MG63 (cell line): ENCODE measurements around the gene TRIM17. TPM values are rescaled to one million over a fixed set of nuclear protein-coding genes. Genes with fewer than 3 reads are reported as not detected.
"Not testable (repeated sequence)": the region's sequence is repeated elsewhere in the genome, so short reads cannot be mapped to it uniquely, and the experiment has no call there.

Source experiments
- DNase-seq: peaks from one replicate; pipeline ENCODE4 v3.0.0-alpha.2; 2020
- H3K27me3 ChIP-seq: fragments of 250-450 bp; sonication (Bioruptor Pico); 2 replicates; pipeline ENCODE4 v1.5.1; 2020; ENCODE audit warnings: mild to moderate bottlenecking, moderate library complexity
- H3K36me3 ChIP-seq: fragments of 250-450 bp; sonication (Bioruptor Pico); 2 replicates; pipeline ENCODE4 v1.5.1; 2020; ENCODE audit warnings: mild to moderate bottlenecking, moderate library complexity
- H3K4me3 ChIP-seq: fragments of 250-450 bp; sonication (Bioruptor Pico); 2 replicates; pipeline ENCODE4 v1.5.1; 2020; ENCODE audit warnings: mild to moderate bottlenecking, moderate library complexity
- H3K9me3 ChIP-seq: fragments of 250-450 bp; sonication (Bioruptor Pico); 2 replicates; pipeline ENCODE4 v1.5.1; 2020; ENCODE audit warnings: mild to moderate bottlenecking, moderate library complexity
- total RNA-seq: library from RNA; depleted of rRNA; stranded (reverse); fragments of >200 nt; shearing (Covaris generic); gene quantifications from 2 replicates; pipeline ENCODE4 v1.2.3, GENCODE V29; 2014; ENCODE audit warnings: low replicate concordance

TRIM17 gene
- total RNA-seq, 1 experiment from 2014 or later = not detected

DNA sequence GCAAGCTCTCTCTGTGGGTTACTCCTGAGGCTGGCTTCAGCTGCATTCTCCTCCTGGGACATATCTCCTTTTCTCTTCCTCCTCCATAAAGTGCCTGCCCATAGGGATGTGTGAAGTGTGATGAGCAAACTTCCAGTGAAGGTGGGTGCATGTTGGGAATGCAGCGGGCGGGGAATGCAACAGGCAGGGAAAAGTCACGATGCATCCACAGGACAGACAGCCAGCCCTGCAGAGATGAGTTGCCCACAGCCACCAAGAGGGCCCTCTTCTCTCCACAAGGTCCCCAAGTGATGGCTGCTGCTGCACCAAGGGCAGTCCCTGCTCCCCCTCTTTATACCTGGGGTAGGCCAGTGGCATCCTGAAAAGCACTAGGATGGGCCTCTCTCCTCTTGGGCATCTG lies 37.0 kb upstream of the TRIM17 start:
- no peaks in the 10 kb centered on the region for H3K27me3 ChIP-seq
- DNase-seq = no peak
- H3K36me3 ChIP-seq = peaks cover 9% of the 10 kb centered on the region; the same call in 1 of the 2 replicates
- H3K9me3 ChIP-seq = no peaks in the 10 kb centered on the region
- no peak overlapping the region for H3K4me3 ChIP-seq

- Histone ChIP-seq H3K9me3 (no peaks in the 10 kb centered on the region), H3K4me3 (no peak overlapping the region), H3K27me3 (no peaks in the 10 kb centered on the region), H3K36me3 (peaks cover 9% of the 10 kb centered on the region; the same call in 1 of the 2 replicates)
- no peak for DNase-seq
Observed at GRCh38 chr1:228453022-228453560, 36.4 kb upstream of the TRIM17 start.

GRCh38 chr1:228452194-228453021 lies 35.7 kb upstream of the TRIM17 start:
- peaks cover 9% of the 10 kb centered on the region; the same call in 1 of the 2 replicates for H3K36me3 ChIP-seq
- H3K4me3 ChIP-seq = no peak overlapping the region
- H3K9me3 ChIP-seq = no peaks in the 10 kb centered on the region
- peak; percentile 93 for DNase-seq
- no peaks in the 10 kb centered on the region for H3K27me3 ChIP-seq

DNA sequence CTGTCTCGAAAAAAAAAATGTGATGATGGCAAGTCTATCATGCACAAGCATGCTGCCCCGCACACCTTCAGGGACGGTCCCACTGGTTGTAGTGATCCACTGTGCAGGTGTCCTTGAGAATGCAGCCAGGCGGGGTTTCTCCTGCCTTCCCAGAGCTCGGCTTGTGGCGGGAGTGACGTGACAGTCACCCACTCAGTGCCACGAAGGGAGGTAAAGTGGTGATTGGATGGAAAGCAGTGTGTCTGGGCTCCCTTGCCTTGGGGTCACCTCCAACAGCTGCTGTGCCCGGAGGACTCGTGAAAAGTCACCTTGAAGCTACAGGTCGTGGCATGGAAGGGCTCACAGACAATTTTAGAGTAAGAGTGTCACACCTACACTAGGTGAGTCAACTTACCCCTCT lies 33.5 kb upstream of the TRIM17 start:
- peaks cover 9% of the 10 kb centered on the region; the same call in 1 of the 2 replicates for H3K36me3 ChIP-seq
- no peak overlapping the region for H3K4me3 ChIP-seq
- peaks cover 2% of the 10 kb centered on the region; the same call in 1 of the 2 replicates for H3K27me3 ChIP-seq
- no peaks in the 10 kb centered on the region for H3K9me3 ChIP-seq
- no peak for DNase-seq

- Histone ChIP-seq H3K4me3 (no peak overlapping the region), H3K9me3 (no peaks in the 10 kb centered on the region; the same call in 1 of the 2 replicates), H3K36me3 (no peaks in the 10 kb centered on the region), H3K27me3 (peaks cover 2% of the 10 kb centered on the region; the same call in 1 of the 2 replicates)
- DNase-seq = no peak
Observed at GRCh38 chr1:228448372-228448771, 31.7 kb upstream of the TRIM17 start.

GRCh38 chr1:228446852-228447251 lies 30.2 kb upstream of the TRIM17 start:
- Histone ChIP-seq H3K4me3 (no peak overlapping the region), H3K36me3 (no peaks in the 10 kb centered on the region), H3K9me3 (no peaks in the 10 kb centered on the region; the same call in 1 of the 2 replicates), H3K27me3 (peaks cover 2% of the 10 kb centered on the region; the same call in 1 of the 2 replicates)
- no peak for DNase-seq

DNA sequence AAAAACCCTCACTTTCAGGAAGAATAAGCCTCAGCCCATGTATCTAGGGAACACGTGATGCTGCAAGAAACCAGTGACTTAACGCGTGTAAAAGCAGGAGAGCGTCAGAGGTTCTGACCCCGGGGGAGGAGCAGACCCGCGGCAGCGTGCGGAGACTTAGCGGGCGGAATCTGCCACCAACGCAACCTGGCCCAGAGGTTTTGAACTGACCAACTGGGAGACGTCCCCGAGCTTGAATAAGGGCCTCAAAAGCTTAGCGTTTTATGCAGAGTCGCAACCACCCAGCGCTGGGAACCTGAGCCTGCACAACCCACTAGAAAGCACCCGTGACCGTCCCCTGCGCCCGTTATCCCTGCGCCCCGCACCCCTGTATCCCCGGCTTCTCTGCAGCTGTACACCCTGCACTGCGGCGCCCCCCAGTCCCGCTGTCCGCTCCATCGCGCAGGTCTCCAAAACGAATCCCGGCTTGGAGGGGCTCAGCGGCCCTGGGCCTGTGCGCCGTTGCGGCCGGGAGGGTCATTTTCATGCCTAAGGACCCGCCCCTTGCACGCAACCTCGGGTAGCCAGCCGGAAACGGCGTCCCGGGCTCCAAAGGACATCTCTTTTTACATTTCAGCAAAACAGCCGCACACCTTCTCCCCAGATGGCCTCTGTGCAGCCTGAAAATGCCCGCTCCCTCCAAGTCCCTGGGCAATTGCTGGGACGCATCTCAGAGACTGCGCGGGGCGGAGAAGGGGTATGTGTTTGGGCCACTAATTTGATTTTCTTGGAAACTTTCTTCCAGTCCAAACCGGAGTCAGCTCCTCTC lies 29.4 kb upstream of the TRIM17 start:
- no peak overlapping the region for H3K4me3 ChIP-seq
- DNase-seq = no peak
- H3K9me3 ChIP-seq = no peaks in the 10 kb centered on the region; the same call in 1 of the 2 replicates
- H3K36me3 ChIP-seq = no peaks in the 10 kb centered on the region
- H3K27me3 ChIP-seq = peaks cover 2% of the 10 kb centered on the region; the same call in 1 of the 2 replicates

- Histone ChIP-seq H3K27me3 (peaks cover 2% of the 10 kb centered on the region; the same call in 1 of the 2 replicates), H3K36me3 (no peaks in the 10 kb centered on the region), H3K9me3 (no peaks in the 10 kb centered on the region; the same call in 1 of the 2 replicates), H3K4me3 (no peak overlapping the region)
- no peak for DNase-seq
Observed at GRCh38 chr1:228445490-228445842, 28.8 kb upstream of the TRIM17 start.

DNA sequence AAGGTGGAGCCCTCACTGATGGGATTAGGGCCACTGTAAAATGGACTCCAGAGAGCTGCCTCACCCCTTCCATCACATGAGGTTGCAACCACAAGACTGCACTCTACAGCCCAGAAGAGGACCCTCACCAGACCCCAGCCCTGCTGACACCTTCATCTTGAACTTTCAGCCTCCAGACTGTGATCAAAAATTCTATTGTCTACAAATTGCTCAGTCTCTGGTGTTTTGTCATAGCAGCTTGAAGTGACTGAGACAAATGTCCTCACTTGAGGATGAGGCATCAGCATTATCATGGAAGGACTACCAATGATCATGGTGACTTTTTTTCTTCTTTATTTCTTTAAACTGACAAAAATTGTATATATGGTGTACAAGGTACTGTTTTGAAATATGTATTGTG lies 26.7 kb upstream of the TRIM17 start:
- Histone ChIP-seq H3K36me3 (no peaks in the 10 kb centered on the region), H3K4me3 (no peak overlapping the region), H3K27me3 (peaks cover 2% of the 10 kb centered on the region; the same call in 1 of the 2 replicates), H3K9me3 (no peaks in the 10 kb centered on the region; the same call in 1 of the 2 replicates)
- no peak for DNase-seq

- H3K4me3 ChIP-seq = no peak overlapping the region
- no peaks in the 10 kb centered on the region; the same call in 1 of the 2 replicates for H3K9me3 ChIP-seq
- no peaks in the 10 kb centered on the region for H3K36me3 ChIP-seq
- H3K27me3 ChIP-seq = peaks cover 1% of the 10 kb centered on the region; the same call in 1 of the 2 replicates
- DNase-seq = no peak
Observed at GRCh38 chr1:228440761-228441500, 24.3 kb upstream of the TRIM17 start.

DNA sequence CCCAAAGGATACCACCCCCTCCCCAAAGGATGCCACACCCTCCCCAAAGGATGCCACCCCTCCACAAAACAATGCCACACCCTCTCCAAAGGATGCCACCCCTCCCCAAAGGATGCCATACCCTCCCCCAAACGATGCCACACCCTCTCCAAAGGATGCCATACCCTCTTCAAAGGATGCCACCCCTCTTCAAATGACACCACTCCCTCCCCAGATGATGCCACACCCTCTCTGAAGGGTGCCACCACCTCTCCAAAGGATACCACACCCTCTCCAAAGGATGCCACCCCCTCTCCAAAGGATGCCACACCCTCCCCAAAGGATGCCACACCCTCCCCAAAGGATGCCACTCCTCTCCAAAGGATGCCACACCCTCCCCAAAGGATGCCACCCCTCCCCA lies 21.6 kb upstream of the TRIM17 start:
- DNase-seq = no peak
- Histone ChIP-seq H3K27me3 (peaks cover 2% of the 10 kb centered on the region; the same call in 1 of the 2 replicates), H3K36me3 (no peaks in the 10 kb centered on the region), H3K4me3 (no peak overlapping the region), H3K9me3 (no peaks in the 10 kb centered on the region)

DNA sequence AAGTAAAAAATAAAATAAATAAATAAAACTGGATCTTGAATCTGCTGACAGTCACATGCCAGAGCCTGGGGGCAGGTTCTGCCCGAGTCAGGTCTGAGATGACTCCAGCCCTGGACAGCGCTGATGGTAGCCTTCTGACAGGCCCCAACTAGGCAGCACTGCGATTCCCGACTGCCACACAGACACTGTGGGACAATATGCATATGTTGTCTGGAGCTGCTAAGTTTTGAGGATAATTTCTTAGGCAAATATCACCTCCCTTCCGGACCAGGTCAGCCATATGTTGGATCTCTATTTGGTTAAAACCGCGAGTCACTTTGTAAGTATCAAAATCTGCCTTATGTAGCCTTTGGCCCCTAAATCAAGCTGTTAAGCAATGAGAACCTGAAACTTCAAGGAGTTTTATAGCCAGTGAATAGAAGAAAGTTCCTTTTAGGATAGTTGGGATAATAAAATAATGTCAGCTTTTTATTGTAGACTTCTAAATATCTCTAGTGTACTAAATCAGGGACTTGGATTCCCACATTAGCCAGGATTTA lies 20.8 kb upstream of the TRIM17 start:
- H3K4me3 ChIP-seq = no peak overlapping the region
- peaks cover 2% of the 10 kb centered on the region; the same call in 1 of the 2 replicates for H3K27me3 ChIP-seq
- DNase-seq = no peak
- H3K36me3 ChIP-seq = no peaks in the 10 kb centered on the region
- H3K9me3 ChIP-seq = no peaks in the 10 kb centered on the region

DNA sequence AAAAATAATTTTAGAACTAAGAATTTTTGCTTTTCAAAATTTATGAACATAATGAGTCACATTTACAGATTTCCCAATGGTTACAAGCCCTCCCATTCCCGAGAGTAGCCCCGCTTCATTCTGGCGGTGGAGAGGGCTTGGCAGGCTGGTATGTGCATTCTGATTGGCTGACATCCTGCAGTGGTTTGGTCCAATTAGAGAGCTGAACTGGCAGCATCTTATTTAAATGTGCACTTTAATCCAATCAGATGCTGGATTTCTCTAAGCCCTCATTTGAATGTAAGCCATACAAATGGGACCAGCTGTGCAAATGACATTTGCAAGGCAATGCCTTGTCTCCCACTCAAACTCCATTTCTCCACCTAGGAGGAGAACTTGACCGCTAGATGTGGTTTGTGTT lies 18.0 kb upstream of the TRIM17 start:
- DNase-seq = no peak
- Histone ChIP-seq H3K36me3 (no peaks in the 10 kb centered on the region), H3K4me3 (no peak overlapping the region), H3K27me3 (peaks cover 2% of the 10 kb centered on the region), H3K9me3 (no peaks in the 10 kb centered on the region)

- H3K27me3 ChIP-seq, H3K9me3 ChIP-seq, H3K36me3 ChIP-seq, H3K4me3 ChIP-seq, DNase-seq: not testable (repeated sequence)
Observed at GRCh38 chr1:228433337-228434053, 16.8 kb upstream of the TRIM17 start.

- Histone ChIP-seq H3K9me3 (no peaks in the 10 kb centered on the region), H3K27me3 (peaks cover 2% of the 10 kb centered on the region; the same call in 1 of the 2 replicates), H3K4me3 (no peak overlapping the region), H3K36me3 (no peaks in the 10 kb centered on the region)
- DNase-seq = peak; percentile 18
Observed at GRCh38 chr1:228430243-228430642, 13.6 kb upstream of the TRIM17 start.
